ENCODE results near the gene KCNMB4.

KCNMB4 gene

DNA sequence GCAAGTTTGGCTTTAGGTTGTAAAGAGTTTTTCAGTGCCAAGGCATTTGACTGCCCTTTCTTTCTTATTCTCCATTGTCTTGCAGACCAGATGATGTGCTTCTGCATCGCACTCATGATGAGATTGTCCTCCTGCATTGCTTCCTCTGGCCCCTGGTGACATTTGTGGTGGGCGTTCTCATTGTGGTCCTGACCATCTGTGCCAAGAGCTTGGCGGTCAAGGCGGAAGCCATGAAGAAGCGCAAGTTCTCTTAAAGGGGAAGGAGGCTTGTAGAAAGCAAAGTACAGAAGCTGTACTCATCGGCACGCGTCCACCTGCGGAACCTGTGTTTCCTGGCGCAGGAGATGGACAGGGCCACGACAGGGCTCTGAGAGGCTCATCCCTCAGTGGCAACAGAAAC is 64.3 kb downstream of the KCNMB4 start:
- no peak for DNase-seq (ENCODE audit: low read depth)
- no peak overlapping the region for H3K4me3 ChIP-seq (ENCODE audit: low read depth, low read length)
- TF ChIP-seq, protein P1, sequence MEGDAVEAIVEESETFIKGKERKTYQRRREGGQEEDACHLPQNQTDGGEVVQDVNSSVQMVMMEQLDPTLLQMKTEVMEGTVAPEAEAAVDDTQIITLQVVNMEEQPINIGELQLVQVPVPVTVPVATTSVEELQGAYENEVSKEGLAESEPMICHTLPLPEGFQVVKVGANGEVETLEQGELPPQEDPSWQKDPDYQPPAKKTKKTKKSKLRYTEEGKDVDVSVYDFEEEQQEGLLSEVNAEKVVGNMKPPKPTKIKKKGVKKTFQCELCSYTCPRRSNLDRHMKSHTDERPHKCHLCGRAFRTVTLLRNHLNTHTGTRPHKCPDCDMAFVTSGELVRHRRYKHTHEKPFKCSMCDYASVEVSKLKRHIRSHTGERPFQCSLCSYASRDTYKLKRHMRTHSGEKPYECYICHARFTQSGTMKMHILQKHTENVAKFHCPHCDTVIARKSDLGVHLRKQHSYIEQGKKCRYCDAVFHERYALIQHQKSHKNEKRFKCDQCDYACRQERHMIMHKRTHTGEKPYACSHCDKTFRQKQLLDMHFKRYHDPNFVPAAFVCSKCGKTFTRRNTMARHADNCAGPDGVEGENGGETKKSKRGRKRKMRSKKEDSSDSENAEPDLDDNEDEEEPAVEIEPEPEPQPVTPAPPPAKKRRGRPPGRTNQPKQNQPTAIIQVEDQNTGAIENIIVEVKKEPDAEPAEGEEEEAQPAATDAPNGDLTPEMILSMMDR (IDR thresholded peaks at IDR 0.05; ENCODE audit: control insufficient read depth, extremely low read depth, insufficient read depth), result no peak

DNA sequence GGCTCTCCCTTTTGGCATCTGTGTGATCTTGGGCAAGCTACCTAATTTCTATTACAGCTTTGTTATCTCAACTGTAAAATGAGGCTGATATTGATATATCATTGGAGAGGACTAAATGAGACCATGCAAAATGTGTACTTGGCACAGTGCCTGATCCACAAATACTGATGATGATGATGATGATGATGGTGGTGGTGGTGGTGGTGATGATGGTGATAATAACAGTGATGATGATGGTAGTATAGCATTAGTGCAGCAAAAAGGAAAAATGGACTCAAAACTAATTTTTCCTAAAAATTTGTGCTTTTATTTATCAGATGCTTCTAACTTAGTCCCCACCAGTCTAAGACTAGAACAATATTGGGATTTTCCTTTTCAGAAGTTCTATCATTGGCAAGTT is 70.7 kb downstream of the KCNMB4 start:
- TF ChIP-seq, protein P1 (IDR thresholded peaks at IDR 0.05; ENCODE audit: control insufficient read depth, extremely low read depth, insufficient read depth), result no peak
- no peak for DNase-seq (ENCODE audit: low read depth)
- no peak overlapping the region for H3K4me3 ChIP-seq (ENCODE audit: low read depth, low read length)

DNA sequence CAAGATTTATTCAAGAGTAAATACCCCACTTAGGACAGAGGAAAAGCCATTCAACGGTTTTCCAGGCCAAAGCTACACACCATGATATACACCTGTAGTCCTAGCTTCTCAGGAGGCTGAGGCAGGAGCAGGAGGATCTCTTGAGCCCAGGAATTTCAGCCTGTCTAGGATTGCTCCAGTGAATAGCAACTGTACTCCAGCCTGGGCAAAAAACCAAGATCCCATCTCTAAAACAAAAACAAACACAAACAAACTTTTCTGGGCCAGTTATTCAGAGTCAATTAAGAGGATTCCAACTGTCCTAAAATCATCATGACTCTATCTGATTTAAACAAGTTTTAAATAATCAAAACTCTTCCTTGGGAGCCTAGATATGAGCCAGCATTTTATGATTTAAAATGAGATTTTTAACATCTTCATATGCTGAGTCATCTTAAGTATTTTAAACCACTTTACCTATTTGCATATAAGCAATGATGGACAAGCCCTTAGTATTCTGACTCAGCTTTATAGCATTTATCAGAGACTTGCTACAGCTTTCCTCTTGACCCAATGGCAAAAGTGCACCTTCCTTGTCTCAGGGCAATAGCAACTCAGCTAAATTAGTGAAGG is 77.1 kb downstream of the KCNMB4 start:
- TF ChIP-seq, protein P1 (IDR thresholded peaks at IDR 0.05; ENCODE audit: control insufficient read depth, extremely low read depth, insufficient read depth), result no peak
- peak; percentile 8 for DNase-seq (ENCODE audit: low read depth)
- no peak overlapping the region for H3K4me3 ChIP-seq (ENCODE audit: low read depth, low read length)

DNA sequence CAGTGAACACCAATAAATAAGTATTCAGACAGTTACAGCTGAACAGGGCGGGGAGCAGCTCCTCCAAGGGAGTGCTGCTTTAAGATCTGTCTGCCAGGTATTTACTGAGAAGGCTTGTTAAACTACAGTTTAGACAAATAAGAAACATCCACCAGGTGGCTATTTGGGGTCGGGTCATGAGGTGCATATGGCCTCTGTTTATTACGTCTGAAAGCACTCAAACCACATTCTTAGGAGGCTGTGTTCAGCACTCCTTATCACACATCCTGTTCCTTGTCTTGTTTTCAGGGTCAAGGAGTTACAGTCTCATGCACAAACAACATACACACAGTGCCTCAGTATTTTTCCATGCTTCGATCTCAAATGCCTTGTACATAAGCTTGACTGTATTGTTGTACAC is 78.8 kb downstream of the KCNMB4 start:
- peak; percentile 2 for DNase-seq (ENCODE audit: low read depth)
- TF ChIP-seq, protein P1 (IDR thresholded peaks at IDR 0.05; ENCODE audit: control insufficient read depth, extremely low read depth, insufficient read depth), result no peak
- H3K4me3 ChIP-seq (ENCODE audit: low read depth, low read length), result no peak overlapping the region

DNA sequence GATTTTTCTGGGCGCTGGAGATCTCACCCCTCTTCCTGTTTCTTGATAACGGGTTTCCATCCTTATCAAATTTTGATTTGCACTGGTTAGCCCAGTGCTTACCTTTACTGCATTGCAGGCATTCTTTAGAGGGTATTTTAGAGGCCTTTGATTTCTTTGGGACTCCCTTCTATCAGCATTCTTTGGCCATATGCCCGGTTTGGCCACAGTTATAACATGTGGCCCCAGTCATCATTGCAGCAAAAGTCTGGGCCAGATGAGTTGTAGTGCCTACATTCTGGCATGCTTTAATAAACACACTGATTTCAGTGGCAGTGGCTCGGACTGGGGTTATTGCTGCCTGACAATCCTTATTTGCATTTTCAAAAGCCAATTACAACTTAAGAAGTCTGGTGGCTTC is 82.3 kb downstream of the KCNMB4 start:
- no peak for DNase-seq (ENCODE audit: low read depth)
- H3K4me3 ChIP-seq (ENCODE audit: low read depth, low read length), result no peak overlapping the region
- TF ChIP-seq, protein P1 (IDR thresholded peaks at IDR 0.05; ENCODE audit: control insufficient read depth, extremely low read depth, insufficient read depth), result no peak

DNA sequence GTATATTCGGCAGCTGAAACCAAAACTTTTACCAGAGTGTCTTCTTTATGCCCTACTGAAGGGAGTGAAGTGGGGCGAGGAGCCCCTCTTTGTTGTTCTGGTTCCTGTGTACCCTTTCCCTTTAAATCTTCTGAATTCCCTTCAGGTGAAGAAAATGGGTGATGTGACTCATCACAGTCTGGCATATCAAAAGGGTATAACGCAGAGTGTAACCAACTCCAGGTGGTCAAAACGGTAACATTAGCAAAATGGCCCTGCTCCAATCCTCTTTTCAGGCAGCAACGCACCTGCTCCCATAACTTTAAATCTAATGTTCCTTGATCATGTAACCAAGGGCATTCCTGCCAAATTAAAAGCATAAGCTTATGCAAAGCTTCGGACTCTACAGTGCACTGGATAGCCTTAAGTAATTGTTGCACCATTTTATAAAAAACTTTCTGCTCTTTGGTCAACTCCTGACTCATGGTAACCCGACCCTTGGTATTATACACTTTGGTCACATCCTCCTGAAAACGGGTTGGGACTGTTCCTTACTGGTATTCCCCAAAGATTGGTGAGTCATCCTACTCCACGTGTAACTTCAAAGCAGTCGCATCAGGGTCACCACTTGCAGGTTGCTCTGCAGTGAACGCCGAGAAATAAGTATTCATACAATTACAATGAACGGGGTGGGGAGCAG is 83.1 kb downstream of the KCNMB4 start:
- TF ChIP-seq, protein P1 (IDR thresholded peaks at IDR 0.05; ENCODE audit: control insufficient read depth, extremely low read depth, insufficient read depth), result no peak
- no peak for DNase-seq (ENCODE audit: low read depth)
- H3K4me3 ChIP-seq (ENCODE audit: low read depth, low read length), result no peak overlapping the region

Measured in LNCaP clone FGC (cell line).